G401 (cell line): ENCODE measurements around the gene ITPRID2. TPM values are rescaled to one million over a fixed set of nuclear protein-coding genes. Genes with fewer than 3 reads are reported as not detected.

Experiments used
- DNase-seq: peaks from one replicate; pipeline ENCODE4 v3.0.0-alpha.2; 2015; ENCODE audit warnings: low spot score
- in situ Hi-C: cut with HindIII; loops from 2 replicates; pipeline ENCODE4 v1.10.0; 2016; ENCODE audit warnings: low sequenced_read_pairs, mixed read lengths
- total RNA-seq: library from RNA; depleted of rRNA; stranded (reverse); fragments of >200 nt; shearing (Covaris generic); gene quantifications from 2 replicates; pipeline ENCODE4 v1.2.3, GENCODE V29; 2014

ITPRID2 gene
- total RNA-seq, 1 experiment from 2014 or later, result 1.0 TPM

- in situ Hi-C loops, result no loop called here
- no peak for DNase-seq
Observed at GRCh38 chr2:181907635-181908034, 16.1 kb downstream of the ITPRID2 start.

- in situ Hi-C loops, result no loop called here
- DNase-seq, result no peak
Observed at GRCh38 chr2:181910028-181910831, 18.7 kb downstream of the ITPRID2 start.

- in situ Hi-C loops, result no loop called here
- DNase-seq, result no peak
Observed at GRCh38 chr2:181911830-181912229, 20.3 kb downstream of the ITPRID2 start.

GRCh38 chr2:181915102-181915501 is 23.6 kb downstream of the ITPRID2 start:
- in situ Hi-C loops, result no loop called here
- DNase-seq, result no peak

DNA sequence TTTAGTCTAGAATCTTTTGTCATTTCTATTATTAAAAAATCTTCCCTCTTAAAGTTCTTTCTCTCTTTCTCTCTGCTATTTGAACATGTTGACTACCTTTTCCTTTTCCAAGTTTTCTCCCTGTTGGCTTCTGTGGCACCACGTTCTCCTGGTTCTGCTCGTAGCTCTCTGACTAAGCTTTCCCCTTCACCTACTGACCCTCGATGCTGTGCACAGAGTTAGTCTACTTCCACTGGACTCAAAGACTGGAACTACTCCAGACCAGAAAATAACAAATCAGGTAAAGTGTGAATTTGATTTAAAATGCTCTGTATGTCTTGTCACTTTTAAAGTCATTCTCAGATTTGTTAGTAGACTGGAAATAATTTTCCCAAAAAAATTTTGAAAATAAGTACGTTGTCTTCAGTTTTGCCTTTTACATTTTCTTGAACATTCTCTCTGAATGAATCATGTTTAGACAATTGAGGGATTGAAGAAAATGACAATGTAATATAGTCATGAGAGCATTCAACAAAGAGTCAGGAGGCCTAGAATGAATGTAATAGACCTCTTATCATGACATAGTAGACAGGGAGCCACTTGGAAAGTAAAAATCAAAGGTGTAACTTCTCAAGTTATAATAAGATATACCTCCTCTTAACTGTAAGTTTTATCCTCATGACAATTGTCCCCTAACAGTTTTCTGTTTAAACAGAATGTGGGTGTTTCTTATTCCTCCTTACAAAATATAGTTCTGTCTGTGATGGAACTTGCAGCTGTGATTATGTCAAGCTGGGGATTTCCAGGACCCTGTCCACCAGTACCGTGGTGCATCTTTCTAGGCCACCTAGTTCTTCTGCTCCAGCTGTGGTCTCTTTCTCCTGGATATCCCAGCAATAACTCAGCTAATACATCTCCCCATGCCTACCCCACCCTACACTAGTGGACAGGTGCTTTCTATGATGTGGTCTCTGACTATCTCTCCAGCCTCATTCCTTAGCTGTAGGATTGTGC is 25.5 kb downstream of the ITPRID2 start:
- in situ Hi-C loops, result no loop called here
- no peak for DNase-seq

DNA sequence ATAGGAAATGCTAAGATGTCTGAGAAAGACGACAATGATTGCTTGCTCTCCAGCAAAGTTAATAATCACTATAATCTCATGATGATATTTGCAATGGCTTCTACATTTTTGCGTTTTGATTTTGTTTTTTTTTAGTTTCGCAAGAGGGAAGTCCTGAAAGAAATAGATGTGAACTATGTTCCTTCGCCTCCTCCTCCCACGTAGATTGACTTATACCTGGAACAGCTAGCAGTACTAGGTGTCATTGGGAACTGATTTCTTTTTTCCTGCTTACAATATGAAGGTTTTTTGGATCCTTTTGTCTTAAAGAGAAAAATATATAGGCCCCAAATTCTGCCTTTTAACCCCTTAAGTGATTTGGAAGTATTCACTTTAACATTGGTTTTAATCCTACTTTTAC is 26.7 kb downstream of the ITPRID2 start:
- no peak for DNase-seq
- in situ Hi-C loops, result no loop called here

- no peak for DNase-seq
- in situ Hi-C loops, result no loop called here
Observed at GRCh38 chr2:181923121-181923520, 31.6 kb downstream of the ITPRID2 start.

GRCh38 chr2:181924336-181924735 is 32.8 kb downstream of the ITPRID2 start:
- in situ Hi-C loops, result no loop called here
- DNase-seq, result no peak

GRCh38 chr2:181934694-181935093 is 43.2 kb downstream of the ITPRID2 start:
- DNase-seq, result no peak
- in situ Hi-C loops, result no loop called here

- in situ Hi-C loops, result no loop called here
- no peak for DNase-seq
Observed at GRCh38 chr2:181937473-181937872, 45.9 kb downstream of the ITPRID2 start.

GRCh38 chr2:181943411-181944124 is 52.0 kb downstream of the ITPRID2 start:
- DNase-seq, result no peak
- in situ Hi-C loops, result no loop called here

DNA sequence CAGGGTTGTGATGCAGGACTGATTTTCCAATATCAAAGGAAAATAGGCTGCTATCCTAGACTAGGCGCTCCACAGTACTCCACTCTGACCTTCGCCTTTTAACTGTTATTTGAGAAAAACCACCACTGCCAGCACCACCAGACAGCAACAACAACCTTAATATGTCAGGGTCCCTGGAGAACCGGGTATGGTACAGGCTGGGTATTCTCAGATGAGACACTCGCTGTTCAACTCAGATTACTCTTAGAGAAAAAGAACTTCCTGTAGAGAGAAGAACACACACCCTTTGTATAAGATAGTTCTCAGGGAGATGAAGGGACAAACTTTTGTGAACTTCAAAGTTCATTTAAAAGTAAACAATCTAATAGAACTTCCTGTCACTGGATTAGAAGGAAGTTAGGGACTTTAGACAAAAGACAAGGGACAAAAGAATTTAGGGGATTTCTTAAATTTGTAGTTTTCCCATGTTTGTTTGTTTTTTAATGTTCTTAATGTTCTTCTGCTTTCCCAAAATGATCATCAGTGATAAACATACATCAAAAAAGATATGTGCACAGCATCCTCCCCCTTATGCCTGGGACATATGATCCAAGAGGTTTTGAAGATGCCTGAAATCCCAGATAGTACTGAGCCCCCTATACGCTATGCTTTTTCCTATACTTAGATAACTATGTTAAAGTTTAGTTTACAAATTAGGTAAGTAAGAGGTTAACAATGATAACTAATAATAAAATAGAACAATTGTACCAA is 52.8 kb downstream of the ITPRID2 start:
- no peak for DNase-seq
- in situ Hi-C loops, result no loop called here

- in situ Hi-C loops, result no loop called here
- DNase-seq, result no peak
Observed at GRCh38 chr2:181944914-181945291, 53.4 kb downstream of the ITPRID2 start.

DNA sequence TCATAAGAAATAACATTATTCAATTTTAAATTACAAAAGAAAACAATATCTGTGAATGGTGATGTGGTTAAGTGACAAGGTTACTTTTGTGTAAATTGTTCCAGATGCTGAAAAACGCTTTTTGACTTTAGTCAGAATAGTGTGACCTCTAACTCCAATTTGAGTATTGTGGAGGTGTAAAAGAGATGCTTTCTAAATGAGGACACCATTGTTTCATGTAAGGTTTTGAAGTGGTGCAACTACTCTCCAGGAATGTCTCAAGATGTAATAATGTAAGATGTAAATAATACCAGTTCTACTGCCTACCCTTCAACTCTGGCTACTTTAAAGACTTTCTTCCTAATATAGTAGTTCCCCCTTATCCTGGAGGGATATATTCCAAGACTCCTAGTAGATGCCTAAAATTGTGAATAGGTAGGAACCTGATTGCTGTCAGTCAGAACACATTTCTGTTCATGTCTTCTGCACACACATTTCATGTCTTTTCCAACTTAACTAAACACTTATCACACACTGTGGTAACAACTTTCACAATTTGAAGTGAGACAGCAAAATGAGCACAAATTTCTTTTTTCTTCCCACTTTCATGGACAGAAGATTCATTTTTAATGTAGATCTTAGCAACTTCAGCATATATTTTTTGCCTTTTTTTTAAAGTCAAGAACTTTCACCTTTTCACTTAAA is 55.1 kb downstream of the ITPRID2 start:
- in situ Hi-C loops, result no loop called here
- no peak for DNase-seq

- no peak for DNase-seq
- in situ Hi-C loops, result no loop called here
Observed at GRCh38 chr2:181947273-181947672, 55.7 kb downstream of the ITPRID2 start.

GRCh38 chr2:181948227-181948626 is 56.7 kb downstream of the ITPRID2 start:
- in situ Hi-C loops, result no loop called here
- DNase-seq, result no peak

DNA sequence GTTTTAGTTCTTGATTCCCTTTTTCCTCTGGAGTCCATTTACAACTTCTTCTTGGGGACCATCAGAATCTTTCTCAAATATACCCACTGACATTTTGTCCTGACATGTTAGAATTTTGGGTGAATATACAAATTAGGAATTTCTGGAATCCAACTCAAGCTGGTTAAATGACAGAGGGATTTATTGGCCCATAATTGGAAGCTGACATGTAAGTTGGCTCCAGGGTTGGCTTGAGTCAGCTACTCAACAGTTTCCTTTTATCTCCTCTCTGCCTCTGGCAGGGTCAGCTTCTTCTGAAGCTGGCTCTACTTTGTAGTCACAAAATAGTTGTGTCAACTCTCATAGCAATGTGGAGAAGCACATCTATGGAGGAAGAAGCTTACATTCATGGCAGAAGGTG is 57.5 kb downstream of the ITPRID2 start:
- no peak for DNase-seq
- in situ Hi-C loops, result no loop called here

DNA sequence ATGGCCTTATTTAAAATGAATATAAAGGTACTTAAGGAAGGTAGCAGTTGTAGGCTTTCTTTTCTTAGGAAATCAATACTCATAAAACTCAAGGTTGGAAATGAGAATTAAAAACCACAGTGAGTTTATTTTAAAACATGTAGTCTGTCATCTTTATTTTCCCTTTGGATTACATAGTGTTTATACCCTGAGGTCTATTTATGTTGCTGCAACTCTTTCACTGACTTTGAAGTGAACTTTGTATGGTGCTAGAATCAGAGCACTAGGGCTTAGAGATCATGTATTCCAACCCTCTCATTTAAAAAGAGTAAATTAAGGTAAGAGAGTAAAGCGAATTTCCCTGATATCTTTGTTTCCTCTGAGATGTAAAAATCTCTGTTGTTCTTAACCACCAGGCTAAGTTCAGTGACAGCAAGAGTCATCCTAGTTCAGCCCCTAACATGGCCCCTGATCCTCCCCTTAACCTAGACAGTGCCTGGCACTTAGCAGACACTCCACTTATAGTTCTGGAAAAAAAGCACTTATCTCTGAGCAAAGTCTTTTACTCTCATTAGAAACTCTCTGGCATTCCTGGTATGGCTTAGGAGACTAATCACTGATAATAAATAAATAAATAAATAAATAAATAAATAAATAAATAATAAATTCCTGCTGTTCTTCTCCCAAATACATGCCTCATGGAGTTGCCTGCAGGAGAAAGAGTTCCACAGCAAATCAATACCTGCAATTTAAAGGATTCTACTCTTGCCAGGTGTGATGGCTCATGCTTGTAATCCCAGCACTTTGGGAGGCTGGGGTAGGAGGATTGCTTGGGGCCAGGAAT is 61.1 kb downstream of the ITPRID2 start:
- DNase-seq, result no peak
- in situ Hi-C loops, result no loop called here
